Measurements from ENCODE around the gene EMP3.
A peak's percentile ranks its signal among the peaks of the same experiment; 100 is the strongest.
"Not testable (repeated sequence)": the region's sequence is repeated elsewhere in the genome, so short reads cannot be mapped to it uniquely, and the experiment has no call there.

EMP3 gene

GRCh38 chr19:48301886-48302599 is 23.3 kb upstream of the EMP3 start:
- TF ChIP-seq CTCF (IDR thresholded peaks at IDR 0.05; ENCODE audit: unreplicated experiment in 3 of 3): no peak
- no peaks in the 10 kb centered on the region for H3K36me3 Mint-ChIP-seq (ENCODE audit: low read depth)
- no peak overlapping the region for H3K27ac Mint-ChIP-seq
- H3K27me3 Mint-ChIP-seq (ENCODE audit: low read depth): no peaks in the 10 kb centered on the region
- no peak overlapping the region for H3K4me3 Mint-ChIP-seq
- H3K4me1 Mint-ChIP-seq: no peaks in the 10 kb centered on the region
- H3K9me3 Mint-ChIP-seq: no peaks in the 10 kb centered on the region

- no peak overlapping the region for H3K27ac Mint-ChIP-seq
- TF ChIP-seq CTCF (IDR thresholded peaks at IDR 0.05; ENCODE audit: unreplicated experiment in 3 of 3): no peak
- no peaks in the 10 kb centered on the region for H3K36me3 Mint-ChIP-seq (ENCODE audit: low read depth)
- no peaks in the 10 kb centered on the region for H3K27me3 Mint-ChIP-seq (ENCODE audit: low read depth)
- no peaks in the 10 kb centered on the region for H3K9me3 Mint-ChIP-seq
- H3K4me1 Mint-ChIP-seq: no peaks in the 10 kb centered on the region
- no peak overlapping the region for H3K4me3 Mint-ChIP-seq
Observed at GRCh38 chr19:48302600-48302959, 22.8 kb upstream of the EMP3 start.

GRCh38 chr19:48303367-48303766 is 22.0 kb upstream of the EMP3 start:
- H3K27me3 Mint-ChIP-seq (ENCODE audit: low read depth): no peaks in the 10 kb centered on the region
- no peak for TF ChIP-seq CTCF (IDR thresholded peaks at IDR 0.05; ENCODE audit: unreplicated experiment in 3 of 3)
- peaks cover 5% of the 10 kb centered on the region for H3K4me1 Mint-ChIP-seq
- no peak overlapping the region for H3K4me3 Mint-ChIP-seq
- no peak overlapping the region for H3K27ac Mint-ChIP-seq
- no peaks in the 10 kb centered on the region for H3K9me3 Mint-ChIP-seq
- no peaks in the 10 kb centered on the region for H3K36me3 Mint-ChIP-seq (ENCODE audit: low read depth)

GRCh38 chr19:48303866-48304265 is 21.5 kb upstream of the EMP3 start:
- Mint-ChIP-seq H3K4me1 (peaks cover 5% of the 10 kb centered on the region), H3K27me3 (ENCODE audit: low read depth) (no peaks in the 10 kb centered on the region)

GRCh38 chr19:48308631-48309586 is 16.4 kb upstream of the EMP3 start:
- Mint-ChIP-seq H3K4me1 (peaks cover 19% of the 10 kb centered on the region), H3K27me3 (ENCODE audit: low read depth) (no peaks in the 10 kb centered on the region), H3K36me3 (ENCODE audit: low read depth) (no peaks in the 10 kb centered on the region), H3K4me3 (peak overlapping the region in 1 of 3 experiments; percentile 7), H3K27ac (peak overlapping the region; percentile 75 to 83 (median 77)), H3K9me3 (no peaks in the 10 kb centered on the region)
- TF ChIP-seq CTCF (IDR thresholded peaks at IDR 0.05; ENCODE audit: unreplicated experiment in 3 of 3): peak; percentile 30 to 38 (median 34)

More at GRCh38 chr19:48303866-48304265, 21.5 kb upstream of the EMP3 start:
- no peaks in the 10 kb centered on the region for H3K36me3 Mint-ChIP-seq (ENCODE audit: low read depth)
- H3K9me3 Mint-ChIP-seq: no peaks in the 10 kb centered on the region
- H3K27ac Mint-ChIP-seq: no peak overlapping the region
- H3K4me3 Mint-ChIP-seq: no peak overlapping the region
- no peak for TF ChIP-seq CTCF (IDR thresholded peaks at IDR 0.05; ENCODE audit: unreplicated experiment in 3 of 3)

GRCh38 chr19:48309731-48310130 is 15.6 kb upstream of the EMP3 start:
- H3K4me3 Mint-ChIP-seq; H3K27me3 Mint-ChIP-seq (ENCODE audit: low read depth); H3K9me3 Mint-ChIP-seq; H3K36me3 Mint-ChIP-seq (ENCODE audit: low read depth): not testable (repeated sequence)
- Mint-ChIP-seq H3K4me1 (peaks cover 24% of the 10 kb centered on the region), H3K27ac (peak overlapping the region; percentile 75 to 83 (median 77))
